HG03159 (cell line): ENCODE results near the gene TOM1L2.
"Not testable (repeated sequence)": the region's sequence is repeated elsewhere in the genome, so short reads cannot be mapped to it uniquely, and the experiment has no call there.

ENCODE experiments used
- ATAC-seq: cut with Tn5 transposase; IDR thresholded peaks from one replicate; pipeline ENCODE4 v1.9.1; 2021; ENCODE audit warnings: mild to moderate bottlenecking, moderate library complexity; ENCODE audit not compliant: unreplicated experiment

TOM1L2 gene

GRCh38 chr17:17995887-17996286 is 23.7 kb upstream of the TOM1L2 start:
- ATAC-seq, result not testable (repeated sequence)

- ATAC-seq, result no peak
These were observed 22.3 kb upstream of the TOM1L2 start for GRCh38 chr17:17994271-17995069.

DNA sequence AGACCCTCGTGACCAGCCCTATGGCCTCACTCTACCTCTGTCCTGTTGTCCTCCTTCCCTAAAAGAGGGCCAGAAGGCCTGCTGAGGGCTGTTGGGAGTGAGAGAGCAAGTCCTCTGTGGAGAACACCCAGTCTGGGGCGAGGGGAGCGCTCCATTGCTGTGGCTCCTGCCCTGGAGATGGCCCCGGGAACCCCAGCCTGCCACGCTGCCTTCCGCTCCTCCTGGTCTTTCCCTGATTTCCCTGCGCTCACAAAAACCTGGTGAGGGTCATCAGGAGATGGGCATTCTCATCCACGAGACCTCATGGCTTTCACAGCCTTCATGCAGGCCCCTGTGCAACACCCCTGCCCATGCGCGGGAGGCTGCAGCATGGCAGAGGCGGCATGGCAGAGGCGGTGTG is 21.7 kb upstream of the TOM1L2 start:
- ATAC-seq, result no peak

DNA sequence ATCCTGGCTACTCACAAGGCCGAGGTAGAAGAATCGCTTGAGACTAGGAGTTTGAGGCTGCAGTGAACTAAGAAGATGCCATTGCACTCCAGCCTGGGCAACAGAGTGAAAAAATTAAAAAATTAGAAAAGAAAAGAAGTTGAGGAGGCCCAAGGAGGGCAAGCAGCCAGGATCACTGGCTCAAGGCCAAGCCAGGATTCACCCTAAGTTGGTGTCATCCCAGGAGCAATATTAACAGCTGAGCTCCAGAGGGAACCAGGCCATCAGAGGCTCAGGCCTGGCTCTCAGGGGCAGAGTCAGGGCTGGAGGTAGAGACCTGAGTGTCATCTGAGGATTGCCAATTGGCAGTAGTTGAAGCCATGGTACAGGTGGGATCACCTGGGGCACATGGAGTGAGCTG is 21.2 kb upstream of the TOM1L2 start:
- ATAC-seq, result no peak

DNA sequence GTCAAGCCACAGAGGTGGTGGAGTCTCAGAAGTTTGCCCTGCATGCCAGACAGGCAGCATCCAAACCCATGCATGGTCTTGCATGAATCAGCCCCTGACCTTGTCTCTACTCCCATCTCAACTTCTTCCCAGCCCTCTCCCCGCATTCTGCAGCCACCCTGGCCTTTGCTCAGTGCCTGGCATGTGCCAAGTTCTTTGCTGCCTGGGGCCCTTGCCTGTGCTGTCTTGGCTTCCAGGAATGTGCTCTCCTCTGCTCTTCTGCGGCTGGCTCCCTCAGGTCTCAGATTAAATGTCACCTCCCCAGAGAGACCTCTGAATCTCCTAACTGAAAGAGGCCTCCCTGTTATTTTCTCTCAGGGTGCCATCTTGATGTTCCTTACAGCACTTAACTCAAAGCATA is 18.1 kb upstream of the TOM1L2 start:
- no peak for ATAC-seq

DNA sequence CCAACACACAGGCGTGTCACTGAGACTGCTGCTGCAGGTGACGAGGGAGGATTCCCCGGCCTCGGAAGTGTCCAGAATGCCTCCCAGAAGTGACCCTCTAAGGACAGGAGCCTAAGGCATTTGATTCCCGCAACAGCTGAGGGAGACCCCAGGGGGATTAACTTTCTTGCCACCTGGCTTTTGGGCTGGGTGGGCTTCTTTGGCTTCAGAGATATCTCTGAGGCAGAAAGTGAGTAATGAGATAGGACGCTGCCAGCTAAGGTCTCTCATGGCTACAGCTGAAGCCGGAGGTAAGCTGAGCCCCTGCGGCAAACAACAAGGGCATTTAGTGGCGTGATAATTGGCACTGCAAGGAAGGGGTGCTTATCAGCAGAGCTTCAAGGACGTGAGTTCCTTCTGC is 17.4 kb upstream of the TOM1L2 start:
- ATAC-seq, result no peak

- ATAC-seq, result no peak
These were observed 16.9 kb upstream of the TOM1L2 start for GRCh38 chr17:17989081-17989480.

- no peak for ATAC-seq
These were observed 16.3 kb upstream of the TOM1L2 start for GRCh38 chr17:17988427-17988945.

DNA sequence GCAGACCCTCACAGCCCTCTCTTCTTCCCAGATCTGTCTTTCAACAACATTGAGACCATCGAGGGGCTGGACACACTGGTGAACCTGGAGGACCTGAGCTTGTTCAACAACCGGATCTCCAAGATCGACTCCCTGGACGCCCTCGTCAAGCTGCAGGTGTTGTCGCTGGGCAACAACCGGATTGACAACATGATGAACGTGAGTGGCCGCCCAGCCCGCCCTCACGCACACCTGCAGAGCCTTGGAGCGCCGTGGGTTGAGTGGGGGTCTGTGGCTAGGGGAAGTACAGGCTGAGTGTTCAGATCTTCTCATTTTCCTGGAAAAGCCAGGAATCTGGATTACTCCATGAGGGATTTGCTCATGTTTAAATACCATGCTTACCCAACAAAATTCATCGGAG is 15.7 kb upstream of the TOM1L2 start:
- no peak for ATAC-seq

- no peak for ATAC-seq
These were observed 15.1 kb upstream of the TOM1L2 start for GRCh38 chr17:17987187-17987896.

GRCh38 chr17:17985555-17985954 is 13.4 kb upstream of the TOM1L2 start:
- no peak for ATAC-seq

DNA sequence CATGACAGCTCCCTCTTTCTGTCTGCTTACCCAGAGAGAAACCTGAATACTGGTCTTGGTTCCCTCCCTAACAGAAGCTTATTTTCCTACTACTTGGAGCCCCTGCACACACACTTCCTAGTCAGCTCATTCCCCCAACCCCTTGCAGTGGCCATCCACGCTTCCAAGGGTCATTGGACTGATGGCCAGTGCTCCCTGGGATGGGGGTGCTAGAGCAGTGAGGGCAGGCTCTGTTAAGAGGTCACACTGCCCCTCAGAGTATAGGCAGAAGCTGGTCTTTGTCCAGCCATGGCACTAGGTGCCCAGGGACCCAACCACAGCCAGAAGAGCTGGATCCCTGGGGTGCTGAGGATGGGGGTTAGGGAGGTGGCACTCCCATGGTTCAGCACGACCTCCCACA is 13.0 kb upstream of the TOM1L2 start:
- no peak for ATAC-seq

GRCh38 chr17:17983776-17984175 is 11.6 kb upstream of the TOM1L2 start:
- no peak for ATAC-seq

DNA sequence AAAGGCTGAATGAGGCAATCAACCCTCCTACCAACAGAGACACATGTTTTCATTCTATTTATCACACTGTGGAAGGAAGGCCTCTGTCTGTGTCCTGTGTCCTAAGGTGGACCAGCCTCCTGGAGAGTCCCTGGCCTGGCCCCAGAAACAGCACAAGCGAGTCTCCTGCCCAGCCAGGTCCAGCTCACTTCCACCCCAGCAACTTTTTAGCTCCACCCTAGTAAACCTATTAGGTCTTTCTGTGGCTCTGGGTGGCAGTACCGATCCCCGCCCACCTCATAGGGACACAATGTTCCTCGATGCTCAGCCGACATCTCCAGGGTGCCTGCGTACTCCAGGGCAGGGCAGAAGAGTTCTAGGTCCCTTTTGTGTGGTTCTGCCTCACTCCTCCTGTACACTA is 11.2 kb upstream of the TOM1L2 start:
- no peak for ATAC-seq

GRCh38 chr17:17982801-17983200 is 10.6 kb upstream of the TOM1L2 start:
- ATAC-seq, result no peak

GRCh38 chr17:17981330-17981729 is 9.1 kb upstream of the TOM1L2 start:
- ATAC-seq, result no peak

DNA sequence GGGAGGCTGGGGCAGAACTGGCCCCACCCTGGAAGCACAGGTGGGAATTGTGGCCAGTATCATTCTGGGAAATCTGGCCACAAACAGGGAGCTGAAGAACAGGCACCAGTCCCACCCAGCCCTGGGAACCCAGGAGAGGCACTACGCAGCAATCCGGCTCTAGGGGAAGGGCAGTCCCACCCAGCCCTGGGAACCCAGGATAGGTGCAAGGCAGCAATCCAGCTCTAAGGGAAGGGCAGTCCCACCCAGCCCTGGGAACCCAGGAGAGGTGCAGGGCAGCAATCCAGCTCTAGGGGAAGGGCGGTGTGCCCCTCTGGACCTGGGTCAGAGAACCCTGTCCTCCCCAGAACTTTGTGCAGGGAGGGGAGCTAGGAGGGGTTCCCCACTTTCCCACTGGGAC is 7.6 kb upstream of the TOM1L2 start:
- no peak for ATAC-seq

GRCh38 chr17:17978481-17979424 is 6.6 kb upstream of the TOM1L2 start:
- no peak for ATAC-seq

DNA sequence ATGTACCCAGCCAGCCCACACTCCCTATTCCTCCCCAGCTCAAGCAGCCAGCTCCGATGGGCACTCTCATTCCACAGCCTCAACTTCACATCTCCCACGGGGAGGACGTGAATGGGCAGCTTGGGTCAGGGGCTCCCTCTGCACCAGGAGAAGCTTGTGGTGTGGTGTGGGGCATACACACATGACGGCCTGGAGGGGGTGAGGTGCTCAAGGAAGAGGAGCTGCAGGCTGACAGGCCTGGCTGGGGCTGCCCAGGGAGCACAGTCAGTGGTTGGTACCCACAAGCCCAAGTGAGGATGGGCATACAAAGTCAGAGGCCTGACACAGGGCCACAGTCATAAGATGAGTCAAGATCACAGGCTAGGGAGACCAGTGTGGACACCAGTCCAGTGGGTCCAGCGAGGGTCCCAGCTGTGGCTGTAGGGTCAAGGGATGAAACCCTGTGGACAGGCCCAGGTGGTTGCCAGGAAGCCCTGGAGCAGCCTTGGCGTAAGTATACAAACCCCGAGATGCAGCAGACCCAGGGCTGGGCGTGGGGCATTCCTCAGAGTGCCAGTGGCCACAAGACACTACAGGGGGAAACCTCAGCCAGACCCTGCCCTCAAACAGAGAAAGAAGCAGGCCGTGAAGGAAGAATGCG is 4.9 kb upstream of the TOM1L2 start:
- ATAC-seq, result no peak

GRCh38 chr17:17975436-17975835 is 3.2 kb upstream of the TOM1L2 start:
- ATAC-seq, result no peak

DNA sequence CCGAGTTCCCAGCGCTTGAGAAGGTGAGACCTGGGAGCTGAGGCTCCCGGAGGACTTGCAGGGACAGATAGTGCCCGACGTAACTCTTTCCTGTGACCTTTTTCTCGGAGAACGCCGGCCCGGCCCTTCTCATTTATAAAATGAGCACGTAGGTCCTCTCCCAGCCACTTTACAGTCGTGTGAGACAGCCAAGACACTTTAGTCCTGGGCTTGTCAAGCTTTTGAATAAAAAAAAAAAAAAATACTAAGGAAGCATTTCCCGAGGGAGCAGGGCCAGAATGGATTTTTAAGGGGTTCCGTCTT is 703 bp upstream of the TOM1L2 start:
- ATAC-seq, result no peak
